PFSK-1 (cell line): ENCODE measurements around the gene RNF6.

Experiments
- FOXP2 ChIP-seq: optimal IDR thresholded peaks from 2 replicates; pipeline ENCODE3; 2011; ENCODE audit warnings: borderline replicate concordance, control low read depth, inconsistent platforms; ENCODE audit not compliant: insufficient read depth; ENCODE audit errors: extremely low read length, extremely low read depth
- POLR2AphosphoS5 ChIP-seq: IDR thresholded peaks from 2 replicates; pipeline ENCODE4 v1.6.1; 2012; ENCODE audit warnings: low read depth, mild to moderate bottlenecking, control low read depth, low read length, moderate library complexity
- REST ChIP-seq, 2 experiments: IDR thresholded peaks; 2 replicates each; pipeline versions ENCODE4 v1.6.1 to v1.8.0; 2011 to 2012; ENCODE audit warnings: low read depth in 2 of 2, low read length in 2 of 2, control low read depth in 1 of 2, inconsistent platforms in 1 of 2, mild to moderate bottlenecking in 1 of 2, moderate library complexity in 1 of 2; ENCODE audit not compliant: insufficient read depth in 1 of 2
- SIN3A ChIP-seq: IDR thresholded peaks from 2 replicates; pipeline ENCODE4 v1.6.1; 2012; ENCODE audit warnings: mild to moderate bottlenecking, low read length, moderate library complexity, borderline replicate concordance; ENCODE audit not compliant: insufficient read depth
- TAF1 ChIP-seq: IDR thresholded peaks from 2 replicates; pipeline ENCODE4 v1.6.1; 2012; ENCODE audit warnings: low read length, control low read depth, borderline replicate concordance; ENCODE audit not compliant: insufficient read depth

RNF6 gene

GRCh38 chr13:26247011-26247410 lies 24.9 kb upstream of the RNF6 start:
- TF ChIP-seq SIN3A: no peak
- no peak for TF ChIP-seq TAF1
- TF ChIP-seq FOXP2: no peak
- no peak for TF ChIP-seq POLR2AphosphoS5
- no peak for TF ChIP-seq REST (IDR thresholded peaks at IDR 0.05; ENCODE audit: insufficient read depth in 1 of 2, low read depth in 2 of 2, low read length in 2 of 2)

GRCh38 chr13:26246154-26246553 lies 24.0 kb upstream of the RNF6 start:
- TF ChIP-seq REST (IDR thresholded peaks at IDR 0.05; ENCODE audit: insufficient read depth in 1 of 2, low read depth in 2 of 2, low read length in 2 of 2) (no peak), POLR2AphosphoS5 (no peak), FOXP2 (no peak), SIN3A (no peak), TAF1 (no peak)

GRCh38 chr13:26236296-26236695 lies 14.2 kb upstream of the RNF6 start:
- TF ChIP-seq TAF1: no peak
- TF ChIP-seq POLR2AphosphoS5: no peak
- no peak for TF ChIP-seq SIN3A
- no peak for TF ChIP-seq REST (IDR thresholded peaks at IDR 0.05; ENCODE audit: insufficient read depth in 1 of 2, low read depth in 2 of 2, low read length in 2 of 2)
- TF ChIP-seq FOXP2: no peak

GRCh38 chr13:26230703-26231102 lies 8.6 kb upstream of the RNF6 start:
- TF ChIP-seq POLR2AphosphoS5 (no peak), SIN3A (no peak), TAF1 (no peak), FOXP2 (no peak), REST (IDR thresholded peaks at IDR 0.05; ENCODE audit: insufficient read depth in 1 of 2, low read depth in 2 of 2, low read length in 2 of 2) (no peak)

GRCh38 chr13:26229080-26229615 lies 7.0 kb upstream of the RNF6 start:
- no peak for TF ChIP-seq REST (IDR thresholded peaks at IDR 0.05; ENCODE audit: insufficient read depth in 1 of 2, low read depth in 2 of 2, low read length in 2 of 2)
- no peak for TF ChIP-seq SIN3A
- no peak for TF ChIP-seq POLR2AphosphoS5
- no peak for TF ChIP-seq FOXP2
- TF ChIP-seq TAF1: no peak
